Measurements from ENCODE around the gene ZNF835. TPM values are rescaled to one million over a fixed set of nuclear protein-coding genes. Genes with fewer than 3 reads are reported as not detected.

ZNF835 gene
- total RNA-seq, 1 experiment from 2014 or later, result 0.07 TPM

- no peak overlapping the region for H3K56ac ChIP-seq (ENCODE audit: insufficient read length, low read depth, low read length)
- H3K36me3 Mint-ChIP-seq (ENCODE audit: insufficient read depth in 1 of 3, low read depth in 3 of 3), result peaks cover 3 to 29% (median 15%) of the 10 kb centered on the region in 3 experiments; a peak in 5 of 7 replicates
- H3K9me3 Mint-ChIP-seq, result peaks cover 76 to 77% of the 10 kb centered on the region in 2 experiments
These were observed 20.8 kb upstream of the ZNF835 start for GRCh38 chr19:56692206-56692895.

More at GRCh38 chr19:56692206-56692895, 20.8 kb upstream of the ZNF835 start:
- H3K4me2 ChIP-seq (ENCODE audit: insufficient read depth, insufficient read length, low read length), result no peak overlapping the region
- no peaks in the 10 kb centered on the region for H3K27me3 ChIP-seq (ENCODE audit: insufficient read depth, low read length)
- no peak overlapping the region for H3K27ac ChIP-seq (ENCODE audit: insufficient read length, low read depth, low read length)
- no peak overlapping the region for H2BK5ac ChIP-seq (ENCODE audit: insufficient read length, low read length)
- H3K4me1 ChIP-seq (ENCODE audit: insufficient read depth, low read length), result no peaks in the 10 kb centered on the region
- H3K79me1 ChIP-seq (ENCODE audit: insufficient read depth, low read depth, low read length, poor library complexity, severe bottlenecking), result no peaks in the 10 kb centered on the region
- WGBS (ENCODE audit: extremely low coverage, insufficient read length, low lambda C conversion rate), result no CpG with 5 or more reads among the region's 8 CpGs
- H4K91ac ChIP-seq (ENCODE audit: insufficient read length, low read depth, low read length), result no peak overlapping the region
- no peak overlapping the region for H3K9ac ChIP-seq (ENCODE audit: extremely low read depth, insufficient read length, low read length)
- no peak for DNase-seq
- no peak overlapping the region for H4K5ac ChIP-seq (ENCODE audit: insufficient read length, low read depth, low read length)
- H2BK20ac ChIP-seq (ENCODE audit: low read depth, low read length, poor library complexity, severe bottlenecking), result no peak overlapping the region
- Mint-ChIP-seq H3K27me3 (ENCODE audit: low read depth) (peaks cover 2% of the 10 kb centered on the region; the same call in 1 of the 2 replicates), H3K4me3 (no peak overlapping the region), H3K4me1 (no peaks in the 10 kb centered on the region), H3K27ac (no peak overlapping the region)
- H2BK15ac ChIP-seq (ENCODE audit: low read depth, low read length), result no peak overlapping the region
- no peak overlapping the region for H2BK120ac ChIP-seq (ENCODE audit: low read depth, low read length, poor library complexity, severe bottlenecking)
- no peak for TF ChIP-seq CTCF (conservative IDR thresholded peaks at IDR 0.05)
- H2AFZ ChIP-seq (ENCODE audit: low read length), result no peak overlapping the region
- no peak overlapping the region for H3K4ac ChIP-seq (ENCODE audit: low read depth, low read length)
- H3K23me2 ChIP-seq (ENCODE audit: insufficient read length, low read depth, low read length, poor library complexity, severe bottlenecking), result no peaks in the 10 kb centered on the region
- peaks cover 64% of the 10 kb centered on the region for H3K9me3 ChIP-seq (ENCODE audit: control insufficient read depth, low read depth, low read length)
- no peak overlapping the region for H2BK12ac ChIP-seq (ENCODE audit: insufficient read length, low read depth, low read length)
- no peak overlapping the region for H3K14ac ChIP-seq (ENCODE audit: insufficient read depth, low read length)
- H3K79me2 ChIP-seq (ENCODE audit: insufficient read depth, low read length), result no peaks in the 10 kb centered on the region
- no peak overlapping the region for H3K23ac ChIP-seq (ENCODE audit: insufficient read length, low read depth, low read length)
- no peak overlapping the region for H4K8ac ChIP-seq (replicated peaks; ENCODE audit: insufficient read length, low read depth, low read length)
- no peak overlapping the region for H3K18ac ChIP-seq (ENCODE audit: insufficient read length, low read depth, low read length)
- H4K20me1 ChIP-seq (ENCODE audit: control insufficient read depth, insufficient read depth, insufficient read length), result no peaks in the 10 kb centered on the region
- H2AK5ac ChIP-seq (ENCODE audit: insufficient read length, low read length), result no peak overlapping the region
- H3T11ph ChIP-seq (ENCODE audit: low read length), result no peak overlapping the region
